ENCODE data around the gene ARHGAP6.
"Not testable (repeated sequence)": the region's sequence is repeated elsewhere in the genome, so short reads cannot be mapped to it uniquely, and the experiment has no call there.

- not testable (repeated sequence) for TF ChIP-seq GLIS3 (CRISPR knock-in tag; IDR thresholded peaks at IDR 0.05); TCF4 (CRISPR knock-in tag; IDR thresholded peaks at IDR 0.05; ENCODE audit: borderline replicate concordance); SNAI2 (CRISPR knock-in tag; IDR thresholded peaks at IDR 0.05); ARNTL (CRISPR knock-in tag; IDR thresholded peaks at IDR 0.05; ENCODE audit: borderline replicate concordance, low read depth); PPARA (CRISPR knock-in tag; IDR thresholded peaks at IDR 0.05; ENCODE audit: borderline replicate concordance)
- TF ChIP-seq, protein P1, sequence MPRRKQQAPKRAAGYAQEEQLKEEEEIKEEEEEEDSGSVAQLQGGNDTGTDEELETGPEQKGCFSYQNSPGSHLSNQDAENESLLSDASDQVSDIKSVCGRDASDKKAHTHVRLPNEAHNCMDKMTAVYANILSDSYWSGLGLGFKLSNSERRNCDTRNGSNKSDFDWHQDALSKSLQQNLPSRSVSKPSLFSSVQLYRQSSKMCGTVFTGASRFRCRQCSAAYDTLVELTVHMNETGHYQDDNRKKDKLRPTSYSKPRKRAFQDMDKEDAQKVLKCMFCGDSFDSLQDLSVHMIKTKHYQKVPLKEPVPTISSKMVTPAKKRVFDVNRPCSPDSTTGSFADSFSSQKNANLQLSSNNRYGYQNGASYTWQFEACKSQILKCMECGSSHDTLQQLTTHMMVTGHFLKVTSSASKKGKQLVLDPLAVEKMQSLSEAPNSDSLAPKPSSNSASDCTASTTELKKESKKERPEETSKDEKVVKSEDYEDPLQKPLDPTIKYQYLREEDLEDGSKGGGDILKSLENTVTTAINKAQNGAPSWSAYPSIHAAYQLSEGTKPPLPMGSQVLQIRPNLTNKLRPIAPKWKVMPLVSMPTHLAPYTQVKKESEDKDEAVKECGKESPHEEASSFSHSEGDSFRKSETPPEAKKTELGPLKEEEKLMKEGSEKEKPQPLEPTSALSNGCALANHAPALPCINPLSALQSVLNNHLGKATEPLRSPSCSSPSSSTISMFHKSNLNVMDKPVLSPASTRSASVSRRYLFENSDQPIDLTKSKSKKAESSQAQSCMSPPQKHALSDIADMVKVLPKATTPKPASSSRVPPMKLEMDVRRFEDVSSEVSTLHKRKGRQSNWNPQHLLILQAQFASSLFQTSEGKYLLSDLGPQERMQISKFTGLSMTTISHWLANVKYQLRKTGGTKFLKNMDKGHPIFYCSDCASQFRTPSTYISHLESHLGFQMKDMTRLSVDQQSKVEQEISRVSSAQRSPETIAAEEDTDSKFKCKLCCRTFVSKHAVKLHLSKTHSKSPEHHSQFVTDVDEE (CRISPR knock-in tag; IDR thresholded peaks at IDR 0.05): not testable (repeated sequence)
- TF ChIP-seq, protein P2, sequence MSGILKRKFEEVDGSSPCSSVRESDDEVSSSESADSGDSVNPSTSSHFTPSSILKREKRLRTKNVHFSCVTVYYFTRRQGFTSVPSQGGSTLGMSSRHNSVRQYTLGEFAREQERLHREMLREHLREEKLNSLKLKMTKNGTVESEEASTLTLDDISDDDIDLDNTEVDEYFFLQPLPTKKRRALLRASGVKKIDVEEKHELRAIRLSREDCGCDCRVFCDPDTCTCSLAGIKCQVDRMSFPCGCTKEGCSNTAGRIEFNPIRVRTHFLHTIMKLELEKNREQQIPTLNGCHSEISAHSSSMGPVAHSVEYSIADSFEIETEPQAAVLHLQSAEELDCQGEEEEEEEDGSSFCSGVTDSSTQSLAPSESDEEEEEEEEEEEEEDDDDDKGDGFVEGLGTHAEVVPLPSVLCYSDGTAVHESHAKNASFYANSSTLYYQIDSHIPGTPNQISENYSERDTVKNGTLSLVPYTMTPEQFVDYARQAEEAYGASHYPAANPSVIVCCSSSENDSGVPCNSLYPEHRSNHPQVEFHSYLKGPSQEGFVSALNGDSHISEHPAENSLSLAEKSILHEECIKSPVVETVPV (CRISPR knock-in tag; IDR thresholded peaks at IDR 0.05): not testable (repeated sequence)
- TF ChIP-seq, protein P3, sequence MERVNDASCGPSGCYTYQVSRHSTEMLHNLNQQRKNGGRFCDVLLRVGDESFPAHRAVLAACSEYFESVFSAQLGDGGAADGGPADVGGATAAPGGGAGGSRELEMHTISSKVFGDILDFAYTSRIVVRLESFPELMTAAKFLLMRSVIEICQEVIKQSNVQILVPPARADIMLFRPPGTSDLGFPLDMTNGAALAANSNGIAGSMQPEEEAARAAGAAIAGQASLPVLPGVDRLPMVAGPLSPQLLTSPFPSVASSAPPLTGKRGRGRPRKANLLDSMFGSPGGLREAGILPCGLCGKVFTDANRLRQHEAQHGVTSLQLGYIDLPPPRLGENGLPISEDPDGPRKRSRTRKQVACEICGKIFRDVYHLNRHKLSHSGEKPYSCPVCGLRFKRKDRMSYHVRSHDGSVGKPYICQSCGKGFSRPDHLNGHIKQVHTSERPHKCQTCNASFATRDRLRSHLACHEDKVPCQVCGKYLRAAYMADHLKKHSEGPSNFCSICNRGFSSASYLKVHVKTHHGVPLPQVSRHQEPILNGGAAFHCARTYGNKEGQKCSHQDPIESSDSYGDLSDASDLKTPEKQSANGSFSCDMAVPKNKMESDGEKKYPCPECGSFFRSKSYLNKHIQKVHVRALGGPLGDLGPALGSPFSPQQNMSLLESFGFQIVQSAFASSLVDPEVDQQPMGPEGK (CRISPR knock-in tag; IDR thresholded peaks at IDR 0.05; ENCODE audit: borderline replicate concordance): not testable (repeated sequence)
These were observed 174.3 kb downstream of the ARHGAP6 start for GRCh38 chrX:11491375-11491774.
